Body of pancreas (tissue), 4 donors: ENCODE data around the gene ALG5. TPM values are rescaled to one million over a fixed set of nuclear protein-coding genes. Genes with fewer than 3 reads are reported as not detected.

Experiments
- ATAC-seq: fragments of 150-250 bp; one replicate; pipeline ENCODE4 v1.9.1; 2016
- DNase-seq, 4 donors: peaks; one replicate each; pipeline ENCODE4 v3.0.0-alpha.2; 2019
- H3K27ac ChIP-seq, 4 donors: fragments of 200-600 bp; sonication (generic); 1 replicate in 3 of 4; 2 replicates in 1 of 4; pipeline versions ENCODE4 v1.5.1 to v1.6.1; 2016 to 2019; ENCODE audit warnings: mild to moderate bottlenecking in 1 of 4, mixed read lengths in 1 of 4, moderate library complexity in 1 of 4
- H3K27me3 ChIP-seq, 2 donors: fragments of 200-600 bp; sonication (generic); one replicate each; pipeline ENCODE4 v1.6.0; 2016; ENCODE audit warnings: mild to moderate bottlenecking in 1 of 2
- H3K36me3 ChIP-seq, 2 donors: fragments of 200-600 bp; sonication (generic); replicated peaks in 1 of 2; 2 replicates each; pipeline ENCODE4 v1.5.1; 2016; ENCODE audit warnings: low read depth in 2 of 2; ENCODE audit not compliant: insufficient read depth in 1 of 2
- H3K4me1 ChIP-seq: fragments of 200-600 bp; sonication (generic); one replicate; pipeline ENCODE4 v1.6.0; 2016
- H3K4me3 ChIP-seq, 2 donors: fragments of 200-600 bp; sonication (generic); 1 replicate in 1 of 2; 2 replicates in 1 of 2; pipeline ENCODE4 v1.5.1; 2016 to 2019
- H3K9me3 ChIP-seq, 3 donors: fragments of 200-600 bp; sonication (generic); 1 replicate in 2 of 3; 2 replicates in 1 of 3; pipeline ENCODE4 v1.5.1; 2016
- POLR2A ChIP-seq, 3 donors: fragments of 450-650 bp; IDR thresholded peaks; one replicate each; pipeline ENCODE4 v1.6.1; 2016; ENCODE audit warnings: antibody characterized with exemption in 3 of 3, mild to moderate bottlenecking in 2 of 3
- WGBS, 2 donors: methylation state at CpG; one replicate each; pipeline ENCODE4 v1.1.5; 2017; 5-methylcytosine and 5-hydroxymethylcytosine counted together
- intact Hi-C: fragments of 100-400 bp; cut with DNase I; formaldehyde crosslinking; loops from one replicate; pipeline ENCODE4 v1.15.1; 2023
- total RNA-seq, 2 donors: library from RNA; depleted of rRNA; stranded (reverse); fragments of >200 nt; gene quantifications; one replicate each; pipeline ENCODE4 v1.1.0, GENCODE V29; 2016
- TF ChIP-seq, protein P1 (sequence below), 7 experiments: fragments of 450-650 bp in 4 of 7; fragments of 200-600 bp in 3 of 7; sonication (generic) in 3 of 7; IDR thresholded peaks; one replicate each; pipeline ENCODE4 v1.5.1; 2016 to 2019; ENCODE audit warnings: antibody characterized with exemption in 7 of 7

Gene ALG5
- total RNA-seq, 2 donors from 2014 or later, result 35.3 to 46.7 TPM

DNA sequence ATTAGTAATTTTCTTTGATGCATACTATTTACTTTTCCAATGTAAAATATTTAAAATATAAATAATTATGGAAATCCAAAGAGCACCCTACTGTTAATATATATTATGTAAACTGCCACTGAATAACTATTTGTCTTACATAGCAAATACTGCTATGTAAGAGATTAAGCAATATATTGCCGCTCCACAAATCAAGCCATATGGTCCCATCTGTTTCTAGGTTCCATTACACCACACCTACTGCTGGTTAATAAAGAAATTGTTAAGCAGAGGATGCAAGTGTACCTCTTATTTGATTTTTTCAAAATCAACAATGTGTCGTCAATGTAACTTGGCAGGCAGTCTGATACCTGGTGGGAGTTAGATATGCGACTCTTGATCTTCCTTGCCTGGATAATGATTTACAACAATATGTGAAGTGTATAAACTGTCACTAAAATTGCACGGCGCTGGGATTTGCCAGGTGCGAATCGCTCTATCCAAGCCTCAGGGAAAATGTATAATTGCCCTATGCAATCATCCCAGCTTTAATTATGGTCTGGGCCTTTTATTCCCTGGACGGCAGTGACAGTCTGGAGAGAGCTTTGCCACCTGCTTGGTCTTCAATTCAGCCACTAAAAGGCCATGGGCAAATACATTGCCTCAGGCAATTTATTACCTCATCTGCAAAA lies 95.1 kb downstream of the ALG5 start:
- Histone ChIP-seq H3K27ac (no peak overlapping the region), H3K36me3 (no peaks in the 10 kb centered on the region), H3K27me3 (no peaks in the 10 kb centered on the region), H3K9me3 (no peaks in the 10 kb centered on the region), H3K4me1 (no peaks in the 10 kb centered on the region), H3K4me3 (no peak overlapping the region)
- DNase-seq (no peak), ATAC-seq (no peak)
- 35 to 38% methylated on average over 8 of the region's 8 CpGs for WGBS, 2 donors
- TF ChIP-seq, protein P1, sequence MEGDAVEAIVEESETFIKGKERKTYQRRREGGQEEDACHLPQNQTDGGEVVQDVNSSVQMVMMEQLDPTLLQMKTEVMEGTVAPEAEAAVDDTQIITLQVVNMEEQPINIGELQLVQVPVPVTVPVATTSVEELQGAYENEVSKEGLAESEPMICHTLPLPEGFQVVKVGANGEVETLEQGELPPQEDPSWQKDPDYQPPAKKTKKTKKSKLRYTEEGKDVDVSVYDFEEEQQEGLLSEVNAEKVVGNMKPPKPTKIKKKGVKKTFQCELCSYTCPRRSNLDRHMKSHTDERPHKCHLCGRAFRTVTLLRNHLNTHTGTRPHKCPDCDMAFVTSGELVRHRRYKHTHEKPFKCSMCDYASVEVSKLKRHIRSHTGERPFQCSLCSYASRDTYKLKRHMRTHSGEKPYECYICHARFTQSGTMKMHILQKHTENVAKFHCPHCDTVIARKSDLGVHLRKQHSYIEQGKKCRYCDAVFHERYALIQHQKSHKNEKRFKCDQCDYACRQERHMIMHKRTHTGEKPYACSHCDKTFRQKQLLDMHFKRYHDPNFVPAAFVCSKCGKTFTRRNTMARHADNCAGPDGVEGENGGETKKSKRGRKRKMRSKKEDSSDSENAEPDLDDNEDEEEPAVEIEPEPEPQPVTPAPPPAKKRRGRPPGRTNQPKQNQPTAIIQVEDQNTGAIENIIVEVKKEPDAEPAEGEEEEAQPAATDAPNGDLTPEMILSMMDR (IDR thresholded peaks at IDR 0.05), result no peak
- TF ChIP-seq POLR2A (IDR thresholded peaks at IDR 0.05), result no peak
- intact Hi-C loops, result no loop called here

Other genes starting within 250 kb of the ALG5 start
- 1 to 10 TPM in 1 of 2 donors, under 1 TPM in 1; 0.33 to 7.0 TPM for gene RFXAP, start 180.1 kb downstream of the ALG5 start, total RNA-seq
- gene SMAD9, start 79.1 kb downstream of the ALG5 start, total RNA-seq, result 1 to 10 TPM; 1.6 to 1.8 TPM
- gene EXOSC8, start 1.4 kb upstream of the ALG5 start, total RNA-seq, result 10 to 100 TPM; 20.5 to 48.1 TPM
- gene SUPT20H, start 60.3 kb upstream of the ALG5 start, total RNA-seq, result 10 to 100 TPM; 43.3 to 51.4 TPM
- not detected for gene CSNK1A1L, start 106.3 kb upstream of the ALG5 start, total RNA-seq